Right renal pelvis (tissue), 4 donors: ENCODE results near the gene RFT1. TPM values are rescaled to one million over a fixed set of nuclear protein-coding genes. Genes with fewer than 3 reads are reported as not detected.

Experiments
- DNase-seq, 4 donors: peaks; one replicate each; pipeline ENCODE4 v3.0.0-alpha.2; 2013; ENCODE audit warnings: low read depth in 4 of 4, low spot score in 3 of 4, missing footprints in 1 of 4
- polyA plus RNA-seq, 4 donors: library from polyadenylated mRNA; unstranded; fragments of 120-200 nt; gene quantifications; one replicate each; pipeline ENCODE4 v1.2.1, GENCODE V29; 2013; ENCODE audit not compliant: insufficient read length in 4 of 4

Gene RFT1
- polyA plus RNA-seq, 4 donors: 24.8 to 31.8 (median 27.3) TPM

- DNase-seq: no peak
These were observed 90.9 kb downstream of the RFT1 start for GRCh38 chr3:53039376-53039752.

GRCh38 chr3:53038679-53039375 is 91.4 kb downstream of the RFT1 start:
- DNase-seq: no peak

Other genes starting within 250 kb of the RFT1 start
- 10 to 100 TPM; 13.4 to 15.8 (median 14.5) TPM for gene STIMATE, start 232.9 kb downstream of the RFT1 start, polyA plus RNA-seq
- gene SFMBT1, start 84.4 kb downstream of the RFT1 start, polyA plus RNA-seq: 10 to 100 TPM in 2 of 4 donors, 1 to 10 TPM in 2; 8.5 to 12.5 (median 9.5) TPM
- 10 to 100 TPM; 20.0 to 25.5 (median 22.6) TPM for gene PRKCD, start 30.8 kb upstream of the RFT1 start, polyA plus RNA-seq
- gene TKT, start 125.6 kb upstream of the RFT1 start, polyA plus RNA-seq: 100 to 1,000 TPM in 3 of 4 donors, 10 to 100 TPM in 1; 94.5 to 129 (median 101) TPM
- gene DCP1A, start 217.1 kb upstream of the RFT1 start, polyA plus RNA-seq: 10 to 100 TPM; 27.5 to 34.2 (median 30.8) TPM